NCI-H226 (cell line): ENCODE data around the gene VAMP1.
"Not testable (repeated sequence)": the region's sequence is repeated elsewhere in the genome, so short reads cannot be mapped to it uniquely, and the experiment has no call there.

ENCODE experiments used
- DNase-seq: peaks from one replicate; pipeline ENCODE4 v3.0.0-alpha.2; 2015

Gene VAMP1, protein sequence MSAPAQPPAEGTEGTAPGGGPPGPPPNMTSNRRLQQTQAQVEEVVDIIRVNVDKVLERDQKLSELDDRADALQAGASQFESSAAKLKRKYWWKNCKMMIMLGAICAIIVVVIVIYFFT

DNA sequence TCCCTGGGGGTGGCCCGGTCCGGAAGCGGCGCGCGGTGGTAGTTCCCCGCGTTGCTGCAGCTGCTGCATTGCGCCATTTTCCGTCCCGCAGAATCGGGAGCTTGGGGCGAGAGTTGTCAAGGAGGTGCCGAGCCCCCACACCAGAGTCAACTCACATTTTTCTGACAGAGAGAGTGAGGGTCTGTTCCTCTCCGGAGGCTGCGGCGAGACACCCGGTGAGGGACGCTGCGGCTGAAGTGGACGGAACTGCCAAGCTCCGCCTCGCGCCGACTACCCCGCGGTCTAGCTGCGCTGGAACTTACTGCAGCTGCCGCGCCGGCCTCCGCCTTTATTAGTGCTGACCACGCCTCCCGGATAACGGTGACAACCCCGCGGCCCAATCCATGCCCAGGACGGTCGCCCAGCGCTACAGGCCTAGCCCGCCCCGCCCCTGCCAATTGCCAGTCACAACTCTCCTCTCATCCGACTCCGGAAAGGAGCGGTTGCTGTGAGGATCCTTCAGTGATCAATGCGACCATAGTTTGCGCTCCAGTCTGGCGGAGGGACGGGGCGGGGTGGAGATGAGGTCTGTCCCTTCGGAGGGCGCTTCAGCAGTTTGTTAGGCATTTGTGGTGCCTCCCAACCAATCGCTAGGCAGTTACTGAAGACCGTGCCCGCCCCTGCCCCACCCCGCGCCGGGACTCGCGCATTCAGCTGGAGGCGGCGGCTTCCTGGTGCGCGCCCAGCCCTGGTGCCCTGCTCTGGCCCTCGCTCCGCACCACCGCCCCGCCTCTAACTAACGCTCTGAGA, at the start of gene VAMP1:
Gene VAMP1, minus strand, starts transcription at position 303 of the 789 bp plus-strand sequence. Its CDS starts 146 bp downstream, at position 157.
- DNase-seq, result peak; percentile 95

DNA sequence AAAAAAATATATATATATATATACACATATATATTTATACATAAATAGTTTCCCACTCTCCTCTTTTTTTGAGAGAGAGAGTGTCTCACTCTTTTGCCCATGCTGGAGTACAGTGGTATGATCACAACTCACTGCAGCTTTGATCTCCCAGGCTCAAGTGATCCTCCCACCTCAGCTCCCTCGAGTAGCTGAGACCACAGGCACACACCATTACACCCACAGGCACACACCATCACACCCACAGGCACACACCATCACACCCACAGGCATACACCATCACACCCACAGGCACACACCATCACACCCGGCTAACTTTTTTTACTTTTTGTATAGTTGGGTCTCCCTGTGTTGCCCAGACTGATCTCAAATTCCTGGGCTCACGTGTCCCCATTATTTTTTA, 49.7 kb upstream of the VAMP1 start:
- no peak for DNase-seq

DNA sequence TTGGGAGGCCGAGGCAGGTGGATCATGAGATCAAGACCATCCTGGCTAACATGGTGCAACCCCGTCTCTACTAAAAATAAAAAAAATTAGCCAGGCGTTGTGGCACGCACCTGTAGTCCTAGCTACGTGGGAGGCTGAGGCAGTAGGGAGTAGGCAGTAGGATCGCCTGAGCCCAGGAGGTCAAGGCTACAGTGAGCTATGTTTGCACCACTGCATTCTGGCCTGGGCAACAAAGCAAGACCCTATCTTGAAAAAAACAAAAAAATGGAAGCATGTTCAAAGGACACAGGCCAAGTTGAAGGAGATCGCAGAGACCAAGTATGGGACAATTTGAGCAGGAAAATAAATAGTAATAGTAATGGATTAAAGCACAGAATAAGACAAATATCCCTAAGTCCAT, 37.6 kb upstream of the VAMP1 start:
- no peak for DNase-seq

DNA sequence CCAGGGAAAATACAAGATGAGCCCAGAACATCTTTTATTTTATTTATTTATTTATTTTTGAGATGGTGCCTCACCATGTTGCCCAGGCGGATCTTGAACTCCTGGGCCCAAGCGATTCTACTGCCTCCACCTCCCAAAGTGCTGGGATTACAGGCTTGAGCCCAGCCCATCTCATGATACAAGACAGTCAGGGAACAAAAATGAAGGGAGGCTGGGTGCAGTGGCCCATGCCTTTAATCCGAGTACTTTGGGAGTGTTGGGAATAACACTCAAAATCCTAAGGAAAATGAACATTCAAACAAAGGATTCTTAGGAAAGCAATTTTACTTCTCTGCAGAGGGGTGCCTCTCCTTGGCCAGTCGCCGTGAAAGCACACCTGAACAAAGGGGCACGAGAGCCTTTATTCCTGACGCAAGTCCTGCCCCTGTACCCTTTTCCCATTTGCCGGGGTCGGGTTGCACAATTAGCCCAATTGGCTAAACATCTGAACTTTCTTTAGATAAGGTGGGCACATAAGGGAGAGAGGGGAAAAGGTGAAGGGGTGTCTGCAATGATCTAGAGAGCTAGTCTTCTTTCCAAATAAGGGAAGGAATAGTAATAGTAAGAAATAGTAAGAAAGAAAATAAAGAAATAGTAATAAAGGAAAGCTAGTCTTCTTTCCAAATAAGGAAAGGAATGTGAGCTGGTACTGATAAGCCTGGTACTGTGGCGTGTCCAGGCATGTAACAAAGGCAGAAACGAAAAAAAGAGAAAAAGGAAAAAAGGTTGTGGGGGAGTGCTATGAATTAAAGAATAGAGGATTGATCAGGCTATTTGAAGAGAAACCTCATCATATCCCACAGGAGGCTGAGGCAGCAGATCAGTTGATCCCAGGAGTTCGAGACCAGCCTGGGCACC, 36.9 kb upstream of the VAMP1 start:
- no peak for DNase-seq

DNA sequence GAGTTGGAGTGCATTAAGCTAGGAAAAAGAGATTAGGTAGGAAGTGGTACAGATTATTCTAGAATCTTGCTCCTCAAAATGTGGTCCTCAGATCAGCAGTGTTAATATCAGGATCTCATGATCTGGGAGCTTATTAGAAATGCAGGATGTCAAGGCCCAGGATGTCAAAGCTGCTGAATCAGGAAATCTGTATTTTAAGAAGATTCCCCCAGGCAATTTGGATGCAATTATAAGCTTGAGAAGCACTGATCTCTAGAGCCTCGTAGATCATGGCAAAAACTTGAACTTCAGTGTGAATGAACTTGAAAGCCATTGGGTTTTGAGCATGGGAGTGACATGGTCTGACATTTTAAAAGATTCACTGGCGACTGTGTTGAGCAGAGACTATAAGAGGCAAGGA, 30.0 kb upstream of the VAMP1 start:
- no peak for DNase-seq

DNA sequence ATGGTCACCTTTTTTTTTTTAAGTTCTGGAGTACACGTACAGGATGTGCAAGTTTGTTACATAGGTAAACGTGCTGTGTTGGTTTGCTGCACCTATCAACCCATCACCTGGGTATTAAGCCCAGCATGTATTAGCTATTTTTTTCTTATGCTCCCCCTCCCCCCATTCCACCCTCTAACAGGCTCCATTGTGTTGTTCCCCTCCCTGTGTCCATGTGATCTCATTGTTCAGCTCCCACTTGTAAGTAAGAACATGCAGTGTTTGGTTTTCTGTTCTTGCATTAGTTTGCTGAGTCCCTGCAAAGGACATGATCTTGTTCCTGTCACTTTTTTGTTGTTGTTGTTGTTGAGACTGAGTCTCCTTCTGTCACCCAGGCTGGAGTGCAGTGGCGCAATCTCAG, 26.8 kb upstream of the VAMP1 start:
- not testable (repeated sequence) for DNase-seq

DNA sequence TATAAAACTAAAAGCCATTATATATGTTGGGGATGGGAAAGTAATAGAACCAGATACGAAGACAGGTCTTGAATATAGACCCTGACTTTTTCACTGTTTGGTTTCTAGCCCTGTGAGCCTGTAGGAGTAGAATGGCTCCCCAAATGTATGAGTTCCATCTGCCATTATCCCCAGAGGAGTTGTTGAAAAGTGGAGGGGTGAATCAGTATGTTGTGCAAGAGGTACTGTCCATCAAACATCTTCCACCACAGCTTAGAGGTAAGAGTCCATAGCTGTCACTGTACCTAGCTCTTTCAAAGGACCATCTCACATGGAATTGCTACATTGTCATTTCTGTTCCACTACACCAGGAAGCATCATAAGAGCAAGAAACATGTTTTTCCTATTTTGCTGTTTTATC, 24.5 kb upstream of the VAMP1 start:
- no peak for DNase-seq

DNA sequence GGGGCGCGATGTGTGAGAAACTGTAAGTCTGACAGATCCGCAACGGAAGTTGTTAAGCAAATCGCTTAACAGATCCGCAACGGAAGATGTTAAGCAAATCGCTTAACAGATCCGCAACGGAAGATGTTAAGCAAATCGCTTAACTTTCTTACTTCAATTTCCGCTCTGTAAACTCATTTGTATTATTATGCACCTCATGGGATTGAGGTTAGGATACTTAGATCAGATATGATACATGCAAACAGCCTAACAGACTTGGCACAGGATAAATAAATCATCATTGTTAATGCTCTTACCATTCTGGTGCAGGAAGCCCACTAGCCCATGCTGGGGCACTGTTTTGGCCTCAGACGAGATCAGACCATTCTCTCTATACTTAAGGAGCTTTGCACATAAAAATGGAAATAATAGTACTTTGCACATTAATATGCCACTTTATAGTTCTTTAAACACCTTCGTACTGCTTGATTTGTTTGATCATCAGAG, 23.8 kb upstream of the VAMP1 start:
- DNase-seq, result no peak

DNA sequence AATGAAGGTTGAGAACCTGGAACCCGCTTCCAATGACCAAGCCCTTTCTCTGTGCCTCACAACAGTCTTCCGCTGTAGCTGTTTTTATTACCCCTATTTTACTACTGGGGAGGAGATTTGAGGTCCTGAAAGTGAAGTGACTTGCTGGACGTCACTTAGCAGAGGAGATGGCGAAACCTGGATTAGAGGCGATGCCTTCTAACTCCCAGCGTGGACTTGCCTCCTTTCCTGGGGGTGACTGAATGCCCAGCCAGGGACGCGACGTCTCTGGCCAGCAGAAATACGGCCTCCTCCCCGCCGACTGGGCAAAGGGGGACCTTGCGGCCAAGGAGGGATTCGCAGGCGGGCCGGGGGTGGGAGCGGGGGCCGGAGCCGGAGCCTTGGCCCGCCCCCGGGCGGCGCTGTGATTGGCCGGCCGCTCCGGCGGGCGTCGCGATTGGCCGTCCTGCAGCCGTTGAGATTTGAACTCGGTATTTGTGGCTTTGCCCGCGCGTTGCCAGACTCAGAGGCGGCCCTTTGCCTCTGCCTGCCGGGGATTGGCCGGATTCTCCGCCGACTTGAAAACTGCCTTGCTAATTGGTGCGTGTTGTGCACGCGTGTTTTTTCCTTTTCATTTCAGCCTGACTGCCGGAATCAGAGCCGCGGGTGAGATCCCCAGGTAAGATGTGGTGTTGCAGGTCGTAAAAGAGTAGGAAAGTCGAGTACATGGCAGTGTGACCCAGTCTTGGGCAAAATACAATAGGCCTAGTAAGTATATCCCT, 23.2 kb upstream of the VAMP1 start, which contains the start of gene NCAPD2:
Gene NCAPD2, plus strand, starts transcription at position 606 of the 761 bp plus-strand sequence. CDS start 997 bp downstream, outside the sequence.
- DNase-seq, result peak; percentile 96

DNA sequence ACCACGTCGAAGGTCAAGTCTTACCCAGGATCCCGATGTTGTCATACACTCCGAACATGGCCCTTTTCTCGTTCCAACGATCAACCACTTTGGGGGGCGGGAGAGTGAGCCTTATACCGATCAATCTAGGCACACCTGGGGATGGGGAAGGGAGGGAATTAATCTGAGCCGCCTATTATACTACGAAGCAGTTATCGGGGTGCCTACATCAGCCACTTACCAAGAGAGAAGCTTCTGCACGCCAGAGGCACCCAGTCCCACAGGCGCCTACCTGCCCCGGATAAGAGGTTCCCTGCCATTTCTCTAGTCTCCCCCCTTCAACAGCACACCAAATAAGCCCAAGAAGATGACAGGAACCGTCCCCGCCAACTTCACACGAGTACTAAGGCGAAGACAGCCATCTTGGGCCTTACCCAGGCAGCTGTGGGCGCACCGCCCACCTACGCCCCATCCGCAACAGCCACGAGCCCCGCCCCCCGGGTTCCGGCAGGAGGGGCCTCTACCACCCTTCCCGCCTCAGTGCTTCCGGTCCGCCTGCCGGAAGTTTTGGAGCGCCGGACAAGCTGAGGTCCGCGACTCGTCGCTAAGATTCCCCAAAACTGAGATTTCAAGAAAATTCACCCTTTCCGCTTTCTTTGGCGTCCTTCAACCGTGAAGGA, 22.5 kb upstream of the VAMP1 start, which contains the start of gene MRPL51:
Gene MRPL51, minus strand, starts transcription at position 425 of the 659 bp plus-strand sequence. Its CDS starts 126 bp downstream, at position 299.
- peak; percentile 94 for DNase-seq

DNA sequence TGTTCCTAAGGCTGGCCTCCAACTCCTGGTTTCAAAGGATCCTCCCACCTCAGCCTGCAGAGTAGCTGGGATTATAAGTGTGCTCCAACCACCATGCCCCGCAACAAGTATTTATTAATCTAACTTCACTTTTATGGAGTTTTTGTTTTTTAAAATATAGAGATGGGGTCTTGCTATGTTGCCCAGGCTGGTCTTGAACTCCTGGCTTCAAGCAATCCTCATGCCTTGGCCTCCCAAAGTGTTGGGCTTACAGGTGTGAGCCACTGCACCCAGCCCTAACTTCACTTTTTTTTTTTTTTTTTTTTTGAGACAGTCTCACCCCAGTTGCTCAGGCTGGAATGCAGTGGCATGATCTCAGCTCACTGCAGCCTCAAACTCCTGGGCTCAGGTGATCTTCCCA, 20.2 kb upstream of the VAMP1 start:
- not testable (repeated sequence) for DNase-seq

DNA sequence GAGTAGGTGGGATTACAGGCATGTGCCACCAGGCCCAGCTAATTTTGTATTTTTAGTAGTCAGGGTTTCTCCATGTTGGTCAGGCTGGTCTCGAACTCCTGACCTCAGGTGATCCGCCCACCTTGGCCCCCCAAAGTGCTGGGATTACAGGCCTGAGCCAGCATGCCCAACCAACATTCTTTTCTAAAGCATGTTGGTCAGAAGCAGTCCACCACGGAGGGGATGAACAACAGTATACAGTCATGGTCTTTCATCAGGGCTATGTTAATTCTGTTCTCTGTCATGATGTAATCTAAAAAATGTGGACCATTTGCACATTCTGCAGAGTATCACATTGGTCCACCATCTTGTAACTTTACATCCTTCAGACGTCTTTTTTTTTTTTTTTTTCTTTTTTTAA, 19.0 kb upstream of the VAMP1 start:
- DNase-seq, result no peak

DNA sequence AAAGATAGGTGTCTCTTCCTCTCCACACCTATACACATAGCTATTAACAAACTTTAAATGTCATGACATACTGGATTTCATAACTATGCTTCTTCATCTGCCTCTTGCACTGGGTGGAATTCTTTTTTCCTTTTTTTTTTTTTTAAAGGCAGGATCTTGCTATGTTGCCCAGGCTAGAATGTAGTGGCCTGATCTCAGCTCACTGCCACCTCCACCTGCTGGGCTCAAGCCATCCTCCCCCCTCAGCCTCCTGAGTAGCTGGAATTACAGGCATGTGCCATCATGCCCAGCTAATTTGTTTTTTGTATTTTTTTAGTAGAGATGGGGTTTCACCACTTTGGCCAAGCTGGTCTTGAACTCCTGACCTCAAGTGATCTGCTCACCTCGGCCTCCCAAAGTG, 17.8 kb upstream of the VAMP1 start:
- no peak for DNase-seq

DNA sequence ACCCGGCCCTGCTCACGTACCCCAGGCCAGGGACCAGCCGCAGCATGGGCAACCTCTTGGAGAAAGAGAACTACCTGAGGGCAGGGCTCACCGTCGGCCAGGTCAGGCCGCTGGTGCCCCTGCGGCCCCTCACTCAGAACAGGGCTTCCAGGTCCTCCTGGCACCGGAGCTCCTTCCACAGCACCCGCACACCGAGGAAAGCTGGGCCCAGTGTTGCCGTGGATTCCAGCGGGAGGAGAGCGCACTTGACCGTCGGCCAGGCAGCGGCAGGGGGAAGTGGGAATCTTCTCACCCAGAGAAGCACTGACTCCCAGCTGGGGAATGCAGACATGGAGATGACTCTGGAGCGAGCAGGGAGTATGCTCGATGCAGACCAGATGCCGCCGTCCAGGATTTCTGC, 7.9 kb upstream of the VAMP1 start:
- no peak for DNase-seq

DNA sequence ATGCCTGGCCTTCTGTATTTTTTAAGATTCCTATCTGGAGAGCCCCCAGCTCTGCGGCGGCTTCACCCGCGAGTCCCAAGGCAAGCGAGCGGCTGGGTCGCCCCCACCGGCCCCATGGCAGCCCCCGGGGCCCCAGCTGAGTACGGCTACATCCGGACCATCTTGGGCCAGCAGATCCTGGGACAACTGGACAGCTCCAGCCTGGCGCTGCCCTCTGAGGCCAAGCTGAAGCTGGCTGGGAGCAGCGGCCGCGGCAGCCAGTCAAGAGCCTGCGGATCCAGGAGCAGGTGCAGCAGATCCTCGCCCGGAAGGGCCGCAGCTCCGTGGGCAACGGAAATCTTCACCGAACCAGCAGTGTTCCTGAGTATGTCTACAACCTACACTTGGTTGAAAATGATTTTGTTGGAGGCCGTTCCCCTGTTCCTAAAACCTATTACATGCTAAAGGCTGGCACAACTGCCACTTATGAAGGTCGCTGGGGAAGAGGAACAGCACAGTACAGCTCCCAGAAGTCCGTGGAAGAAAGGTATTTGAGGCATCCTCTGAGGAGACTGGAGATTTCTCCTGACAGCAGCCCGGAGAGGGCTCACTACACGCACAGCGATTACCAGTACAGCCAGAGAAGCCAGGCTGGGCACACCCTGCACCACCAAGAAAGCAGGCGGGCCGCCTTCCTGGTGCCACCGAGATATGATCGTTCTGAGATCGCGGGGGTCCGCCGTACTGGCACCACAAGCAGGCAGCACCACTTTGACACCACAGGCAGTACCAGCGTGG, 7.3 kb upstream of the VAMP1 start:
- not testable (repeated sequence) for DNase-seq

DNA sequence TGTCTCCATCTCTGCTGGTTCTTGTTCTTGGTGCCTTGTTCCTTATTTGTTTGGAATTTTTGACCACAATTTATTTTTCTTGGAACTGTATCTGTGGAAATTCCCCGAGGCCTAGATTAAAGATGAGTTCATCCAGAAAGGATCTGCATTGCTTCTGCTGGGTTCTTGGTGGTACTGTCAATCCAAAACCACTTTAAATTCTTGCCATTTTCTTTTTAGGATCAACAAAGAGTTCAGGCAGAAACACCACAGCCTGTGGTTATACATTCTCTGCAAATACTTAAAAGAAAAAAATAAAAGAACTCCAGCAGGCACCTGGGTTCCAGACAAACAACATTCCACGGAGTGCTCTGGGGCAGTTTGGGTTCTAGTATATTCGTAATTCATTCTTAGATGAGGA, 6.0 kb upstream of the VAMP1 start:
- peak; percentile 88 for DNase-seq

DNA sequence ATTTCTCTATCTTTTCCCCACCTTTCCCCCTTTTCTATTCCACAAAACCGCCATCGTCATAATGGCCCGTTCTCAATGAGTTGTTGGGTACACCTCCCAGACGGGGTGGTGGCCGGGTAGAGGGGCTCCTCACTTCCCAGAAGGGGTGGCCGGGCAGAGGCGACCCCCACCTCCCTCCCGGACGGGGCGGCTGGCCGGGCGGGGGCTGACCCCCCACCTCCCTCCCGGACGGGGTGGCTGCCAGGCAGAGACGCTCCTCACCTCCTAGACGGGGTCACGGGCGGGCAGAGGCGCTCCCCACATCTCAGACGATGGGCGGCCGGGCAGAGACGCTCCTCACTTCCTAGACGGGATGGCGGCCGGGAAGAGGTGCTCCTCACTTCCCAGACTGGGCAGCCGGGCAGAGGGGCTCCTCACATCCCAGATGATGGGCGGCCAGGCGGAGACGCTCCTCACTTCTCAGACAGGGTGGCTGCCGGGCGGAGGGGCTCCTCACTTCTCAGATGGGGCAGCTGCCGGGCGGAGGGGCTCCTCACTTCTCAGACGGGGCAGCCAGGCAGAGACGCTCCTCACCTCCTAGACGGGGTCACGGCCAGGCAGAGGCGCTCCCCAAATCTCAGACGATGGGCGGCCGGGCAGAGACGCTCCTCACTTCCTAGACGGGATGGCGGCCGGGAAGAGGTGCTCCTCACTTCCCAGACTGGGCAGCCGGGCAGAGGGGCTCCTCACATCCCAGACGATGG, 4.9 kb upstream of the VAMP1 start:
- not testable (repeated sequence) for DNase-seq

DNA sequence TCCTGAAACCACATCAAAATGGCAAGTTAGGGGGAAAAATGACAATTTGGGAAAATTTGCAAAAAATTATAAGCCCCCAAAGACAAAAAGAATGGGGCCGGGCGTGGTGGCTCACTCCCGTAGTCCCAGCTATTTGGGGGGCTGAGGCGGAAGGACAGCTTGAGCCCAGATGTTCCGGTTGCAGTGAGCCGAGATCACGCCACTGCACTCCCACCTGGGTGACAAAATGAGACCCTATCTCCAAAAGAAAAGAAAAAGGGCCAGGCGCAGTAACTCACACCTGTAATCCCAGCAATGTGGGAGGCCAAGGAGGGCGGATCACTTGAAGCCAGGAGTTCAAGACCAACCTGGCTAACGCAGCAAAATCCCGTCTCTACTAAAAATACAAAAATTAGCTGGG, 2.0 kb upstream of the VAMP1 start:
- DNase-seq, result no peak

DNA sequence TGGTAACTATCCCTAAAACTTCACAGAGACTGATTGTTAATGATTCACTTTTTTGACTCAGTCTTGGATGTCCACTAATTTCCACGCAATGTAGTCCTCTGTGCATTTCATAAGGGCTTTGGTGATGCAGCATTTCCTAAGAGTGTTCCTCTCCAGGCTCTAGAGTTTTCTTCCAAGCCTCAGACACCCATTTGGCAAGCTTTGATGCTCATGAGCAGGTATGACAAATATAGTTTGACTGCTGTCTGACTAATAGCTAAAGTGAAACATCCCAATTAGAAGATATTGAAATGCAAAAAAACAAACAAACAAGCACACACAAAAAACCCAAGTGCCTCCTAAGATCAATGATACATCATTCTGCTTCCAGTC, 1.5 kb upstream of the VAMP1 start:
- peak; percentile 21 for DNase-seq

DNA sequence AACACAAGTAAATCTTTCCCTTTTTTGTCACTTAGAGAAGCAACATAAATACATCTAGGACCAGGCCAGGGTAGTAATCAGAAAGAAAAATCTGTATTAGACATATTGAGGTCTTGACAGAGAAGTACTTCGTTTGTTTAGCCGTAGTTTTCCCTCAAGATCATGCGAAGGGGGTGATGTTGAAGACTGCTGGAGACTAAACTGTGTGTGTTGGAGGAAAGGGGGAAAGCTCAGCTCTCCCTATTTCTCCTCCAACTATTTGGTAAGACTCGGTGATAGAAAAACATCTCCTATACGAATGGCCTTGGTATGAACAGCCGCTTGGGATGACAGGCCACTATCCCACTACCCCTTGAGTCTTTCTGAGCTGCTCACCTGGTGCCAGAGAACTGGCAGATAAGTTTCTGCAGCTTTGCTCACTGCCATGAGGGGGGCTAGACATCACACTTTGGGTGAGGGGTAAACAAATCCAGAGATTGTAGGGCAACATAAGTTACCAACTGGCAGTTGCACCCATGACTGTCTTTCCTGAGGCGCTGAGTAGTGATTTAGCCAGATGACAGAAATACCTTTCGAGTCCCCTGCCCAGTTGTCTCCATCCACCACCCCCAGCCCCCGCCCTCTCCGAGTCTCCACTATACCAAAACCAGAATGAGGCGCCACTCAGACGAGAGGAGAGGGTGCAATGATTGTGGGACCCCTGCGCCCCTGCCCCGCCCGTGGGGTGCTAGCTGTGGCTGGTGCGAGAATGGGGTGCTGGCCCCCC, 685 bp downstream of the VAMP1 start:
- DNase-seq, result no peak
